MM.1S (cell line): ENCODE results near the gene FCAMR.
A peak's percentile ranks its signal among the peaks of the same experiment; 100 is the strongest.

Experiments used
- DNase-seq: peaks from one replicate; pipeline ENCODE4 v3.0.0-alpha.2; 2015
- H2AFZ ChIP-seq: fragments of 300-600 bp; sonication (generic); 2 replicates; pipeline ENCODE4 v1.6.0; 2016; ENCODE audit warnings: antibody characterized with exemption, low read length
- H3F3A ChIP-seq: fragments of 300-600 bp; sonication (generic); 2 replicates; pipeline ENCODE4 v1.6.1; 2016; ENCODE audit warnings: mild to moderate bottlenecking, antibody characterized with exemption, low read length, moderate library complexity, mixed read lengths; ENCODE audit not compliant: insufficient read depth
- H3K27ac ChIP-seq: fragments of 300-600 bp; sonication (generic); 2 replicates; pipeline ENCODE4 v1.5.1; 2016; ENCODE audit warnings: mild to moderate bottlenecking, low read length
- H3K27me3 ChIP-seq: fragments of 300-600 bp; sonication (generic); replicated peaks from 2 replicates; pipeline ENCODE4 v1.6.0; 2016; ENCODE audit warnings: low read length; ENCODE audit not compliant: insufficient read depth
- H3K36me3 ChIP-seq: fragments of 300-600 bp; sonication (generic); replicated peaks from 2 replicates; pipeline ENCODE4 v1.6.1; 2016; ENCODE audit warnings: mild to moderate bottlenecking, low read length, mixed read lengths; ENCODE audit not compliant: insufficient read depth
- H3K4me1 ChIP-seq: fragments of 300-600 bp; sonication (generic); 2 replicates; pipeline ENCODE4 v1.6.1; 2016; ENCODE audit warnings: low read length, mixed read lengths
- H3K4me2 ChIP-seq: fragments of 300-600 bp; sonication (generic); 2 replicates; pipeline ENCODE4 v1.6.0; 2016; ENCODE audit warnings: low read depth, low read length
- H3K4me3 ChIP-seq: fragments of 300-600 bp; sonication (generic); 2 replicates; pipeline ENCODE4 v1.5.1; 2016; ENCODE audit warnings: low read length, mixed read lengths
- H3K79me2 ChIP-seq: fragments of 300-600 bp; sonication (generic); 2 replicates; pipeline ENCODE4 v1.6.1; 2016; ENCODE audit warnings: mixed run types, low read length, mixed read lengths
- H3K9ac ChIP-seq: fragments of 300-600 bp; sonication (generic); 2 replicates; pipeline ENCODE4 v1.6.1; 2016; ENCODE audit warnings: low read length, mixed read lengths
- H3K9me2 ChIP-seq: fragments of 300-600 bp; sonication (generic); replicated peaks from 2 replicates; pipeline ENCODE4 v1.6.1; 2016; ENCODE audit warnings: mild to moderate bottlenecking, low read length, mixed read lengths; ENCODE audit not compliant: insufficient read depth
- H3K9me3 ChIP-seq: fragments of 300-600 bp; sonication (generic); replicated peaks from 2 replicates; pipeline ENCODE4 v1.6.1; 2016; ENCODE audit warnings: mild to moderate bottlenecking, low read length, mixed read lengths; ENCODE audit not compliant: insufficient read depth
- H4K20me1 ChIP-seq: fragments of 300-600 bp; sonication (generic); 2 replicates; pipeline ENCODE4 v1.6.1; 2016; ENCODE audit warnings: mild to moderate bottlenecking, low read length, moderate library complexity, mixed read lengths; ENCODE audit not compliant: insufficient read depth
- EZH2 ChIP-seq: fragments of 300-600 bp; sonication (generic); optimal IDR thresholded peaks from 2 replicates; pipeline ENCODE3; 2017; ENCODE audit warnings: low read depth, mild to moderate bottlenecking, antibody characterized with exemption, low read length, mixed read lengths
- EZH2phosphoT487 ChIP-seq: fragments of 300-600 bp; sonication (generic); IDR thresholded peaks from 2 replicates; pipeline ENCODE4 v1.6.1; 2018; ENCODE audit warnings: antibody characterized with exemption, low read length
- TF ChIP-seq, protein P1 (sequence below): fragments of 300-600 bp; sonication (generic); IDR thresholded peaks from 2 replicates; pipeline ENCODE4 v1.5.1; 2016; ENCODE audit warnings: antibody characterized with exemption, low read length, mixed read lengths

Gene FCAMR

DNA sequence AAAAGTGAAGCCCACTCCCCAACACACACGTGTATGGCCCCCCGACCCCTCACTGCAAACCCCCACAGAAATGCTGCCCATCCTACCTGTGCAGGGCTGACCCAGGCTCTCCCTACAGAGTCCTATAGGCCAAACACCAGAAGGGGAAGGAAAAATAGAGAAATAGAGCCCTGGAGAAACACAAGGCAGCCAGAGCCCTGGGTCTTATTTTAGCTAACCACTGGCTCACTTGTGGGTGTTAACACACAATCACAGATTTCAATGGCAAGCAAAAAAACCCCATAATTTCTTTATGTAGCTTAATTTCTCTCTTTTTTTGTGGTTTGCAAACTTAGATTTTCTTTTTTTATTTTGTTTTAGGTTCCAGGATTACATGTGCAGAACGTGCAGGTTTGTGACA, 23.0 kb downstream of the FCAMR start:
- no peak for DNase-seq

DNA sequence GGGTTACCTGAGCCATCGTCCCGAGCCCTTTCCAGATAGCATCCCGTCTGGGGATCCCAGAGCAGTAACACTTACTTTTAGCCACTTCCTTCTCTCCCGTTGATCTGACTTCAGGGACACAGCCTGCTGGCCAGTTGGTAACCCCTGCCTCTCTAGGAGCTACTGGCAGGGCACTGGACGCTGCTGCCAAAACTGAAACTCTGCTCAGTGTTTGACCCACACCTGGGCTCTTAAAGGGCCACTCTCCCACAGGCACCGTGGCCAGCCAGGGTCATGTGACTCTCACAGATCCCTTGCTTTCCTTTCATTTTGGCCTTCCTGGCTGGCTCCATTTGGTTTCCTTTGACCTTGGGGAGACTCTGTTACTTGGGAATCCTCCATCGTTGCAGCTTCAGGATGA, 24.0 kb downstream of the FCAMR start, which contains the start of gene PIGR:
PIGR (minus strand) TSS at position 206 of the 400 bp plus-strand sequence. CDS start 5,935 bp downstream, outside the sequence.
- H3K27ac ChIP-seq = no peak within 1 kb of the TSS
- peak within 1 kb of the TSS; percentile 11; the same call in 1 of the 2 replicates for H3K4me2 ChIP-seq
- DNase-seq = no peak

More for the DNA sequence above, 23.0 kb downstream of the FCAMR start:
- no peak overlapping the region for H2AFZ ChIP-seq
- no peak overlapping the region for H3K9ac ChIP-seq
- H3K4me2 ChIP-seq = no peak overlapping the region
- H3K27ac ChIP-seq = no peak overlapping the region
- TF ChIP-seq EZH2 (no peak), EZH2phosphoT487 (no peak)
- TF ChIP-seq, protein P1, sequence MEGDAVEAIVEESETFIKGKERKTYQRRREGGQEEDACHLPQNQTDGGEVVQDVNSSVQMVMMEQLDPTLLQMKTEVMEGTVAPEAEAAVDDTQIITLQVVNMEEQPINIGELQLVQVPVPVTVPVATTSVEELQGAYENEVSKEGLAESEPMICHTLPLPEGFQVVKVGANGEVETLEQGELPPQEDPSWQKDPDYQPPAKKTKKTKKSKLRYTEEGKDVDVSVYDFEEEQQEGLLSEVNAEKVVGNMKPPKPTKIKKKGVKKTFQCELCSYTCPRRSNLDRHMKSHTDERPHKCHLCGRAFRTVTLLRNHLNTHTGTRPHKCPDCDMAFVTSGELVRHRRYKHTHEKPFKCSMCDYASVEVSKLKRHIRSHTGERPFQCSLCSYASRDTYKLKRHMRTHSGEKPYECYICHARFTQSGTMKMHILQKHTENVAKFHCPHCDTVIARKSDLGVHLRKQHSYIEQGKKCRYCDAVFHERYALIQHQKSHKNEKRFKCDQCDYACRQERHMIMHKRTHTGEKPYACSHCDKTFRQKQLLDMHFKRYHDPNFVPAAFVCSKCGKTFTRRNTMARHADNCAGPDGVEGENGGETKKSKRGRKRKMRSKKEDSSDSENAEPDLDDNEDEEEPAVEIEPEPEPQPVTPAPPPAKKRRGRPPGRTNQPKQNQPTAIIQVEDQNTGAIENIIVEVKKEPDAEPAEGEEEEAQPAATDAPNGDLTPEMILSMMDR = no peak
- H4K20me1 ChIP-seq = no peaks in the 10 kb centered on the region
- no peaks in the 10 kb centered on the region for H3K9me3 ChIP-seq
- no peaks in the 10 kb centered on the region for H3K36me3 ChIP-seq
- no peaks in the 10 kb centered on the region for H3K9me2 ChIP-seq
- no peaks in the 10 kb centered on the region for H3K4me1 ChIP-seq
- no peaks in the 10 kb centered on the region for H3K79me2 ChIP-seq
- no peaks in the 10 kb centered on the region for H3F3A ChIP-seq
- no peaks in the 10 kb centered on the region for H3K27me3 ChIP-seq
- no peak overlapping the region for H3K4me3 ChIP-seq

DNA sequence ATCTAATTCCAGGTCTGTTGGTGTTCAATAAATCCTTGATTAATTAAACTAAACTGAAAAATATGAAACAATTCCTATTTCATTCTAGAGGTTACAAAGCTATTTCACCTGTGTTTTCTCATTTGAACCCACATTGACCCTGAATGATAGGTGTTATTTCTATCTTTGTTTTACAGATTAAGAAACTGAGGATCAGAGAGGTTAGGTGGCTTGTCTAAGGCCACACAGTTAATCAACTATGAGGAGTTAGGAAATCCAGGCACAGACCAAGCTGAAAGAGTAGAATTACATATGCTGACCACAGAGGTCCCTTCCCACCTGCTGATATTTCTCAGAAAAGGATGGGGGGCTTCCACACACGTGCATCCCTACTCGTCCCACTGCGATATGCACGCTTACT, 24.5 kb downstream of the FCAMR start:
- no peaks in the 10 kb centered on the region for H3K9me2 ChIP-seq
- no peak for TF ChIP-seq EZH2phosphoT487
- no peak for TF ChIP-seq EZH2
- TF ChIP-seq, protein P1 = no peak
- no peak overlapping the region for H3K9ac ChIP-seq
- H3K9me3 ChIP-seq = no peaks in the 10 kb centered on the region
- no peak overlapping the region for H3K27ac ChIP-seq
- no peaks in the 10 kb centered on the region for H3K4me1 ChIP-seq
- no peaks in the 10 kb centered on the region for H3F3A ChIP-seq
- H3K4me3 ChIP-seq = no peak overlapping the region
- DNase-seq = no peak
- H3K36me3 ChIP-seq = no peaks in the 10 kb centered on the region
- no peaks in the 10 kb centered on the region for H4K20me1 ChIP-seq
- 0 out of 2 replicates have a peak overlapping the region, but pooled peaks have one; percentile 11 for H3K4me2 ChIP-seq
- H3K79me2 ChIP-seq = no peaks in the 10 kb centered on the region
- no peaks in the 10 kb centered on the region for H3K27me3 ChIP-seq
- H2AFZ ChIP-seq = 0 out of 2 replicates have a peak overlapping the region, but pooled peaks have one; percentile 28

More for the DNA sequence above, 24.0 kb downstream of the FCAMR start, which contains the start of gene PIGR:
- no peaks in the 10 kb centered on the region for H3K79me2 ChIP-seq
- H3K4me1 ChIP-seq = no peaks in the 10 kb centered on the region
- no peaks in the 10 kb centered on the region for H3F3A ChIP-seq
- no peaks in the 10 kb centered on the region for H3K36me3 ChIP-seq
- TF ChIP-seq EZH2phosphoT487 (no peak), EZH2 (no peak)
- TF ChIP-seq, protein P1 = no peak
- H3K9me2 ChIP-seq = no peaks in the 10 kb centered on the region
- H2AFZ ChIP-seq = peak within 1 kb of the TSS; percentile 28; the same call in 1 of the 2 replicates
- H3K4me3 ChIP-seq = no peak within 1 kb of the TSS
- H4K20me1 ChIP-seq = no peaks in the 10 kb centered on the region
- H3K9me3 ChIP-seq = no peaks in the 10 kb centered on the region
- no peak within 1 kb of the TSS for H3K9ac ChIP-seq
- H3K27me3 ChIP-seq = no peaks in the 10 kb centered on the region
